ENCODE results near the gene PER2. TPM values are rescaled to one million over a fixed set of nuclear protein-coding genes. Genes with fewer than 3 reads are reported as not detected.

The PER2 gene
- total and polyA plus RNA-seq, 2 of the 4 experiments (the other 2 are of a cell fraction) = 1.7 to 3.2 TPM

GRCh38 chr2:238263204-238264071 is 25.0 kb downstream of the PER2 start:
- TF ChIP-seq USF2 (IDR thresholded peaks at IDR 0.05; ENCODE audit: low read depth, low read length) = peak; percentile 36; the same call in 1 of the 2 replicates
- TF ChIP-seq RAD21 (IDR thresholded peaks at IDR 0.05; ENCODE audit: low read length) = peak; percentile 87
- TF ChIP-seq POLR2A (IDR thresholded peaks at IDR 0.05; ENCODE audit: low read depth, low read length) = peak; percentile 43; the same call in 1 of the 2 replicates
- TF ChIP-seq MAZ (IDR thresholded peaks at IDR 0.05; ENCODE audit: borderline replicate concordance, low read depth, low read length) = peak; percentile 56; the same call in 1 of the 2 replicates
- TF ChIP-seq SMC3 (IDR thresholded peaks at IDR 0.05; ENCODE audit: low read depth, low read length) = peak; percentile 77
- peak; percentile 19 for TF ChIP-seq RCOR1 (IDR thresholded peaks at IDR 0.05; ENCODE audit: insufficient replicate concordance, low read length)
- TF ChIP-seq NFE2L2 (IDR thresholded peaks at IDR 0.05; ENCODE audit: low read depth, low read length) = no peak
- TF ChIP-seq MXI1 (IDR thresholded peaks at IDR 0.05; ENCODE audit: borderline replicate concordance, low read depth, low read length) = peak; percentile 52; the same call in 1 of the 2 replicates
- TF ChIP-seq CTCF (conservative IDR thresholded peaks at IDR 0.05; ENCODE audit: low read depth, low read length) = peak; percentile 92
- TF ChIP-seq MAFK (IDR thresholded peaks at IDR 0.05; ENCODE audit: low read depth, low read length) = no peak
- Histone ChIP-seq H3K9ac (ENCODE audit: low read depth, low read length) (peak overlapping the region; percentile 13; the same call in 1 of the 2 replicates), H2BK120ac (ENCODE audit: low read depth, low read length) (no peak overlapping the region), H3K23ac (ENCODE audit: low read depth, low read length) (no peak overlapping the region), H3K79me1 (ENCODE audit: low read depth in 1 of 2, low read length in 2 of 2) (no peaks in the 10 kb centered on the region), H2BK15ac (ENCODE audit: low read depth, low read length) (no peak overlapping the region), H3K14ac (replicated peaks; ENCODE audit: low read depth, low read length) (no peak overlapping the region), H2BK5ac (ENCODE audit: low read depth, low read length, poor library complexity, severe bottlenecking) (no peak overlapping the region), H3K36me3 (ENCODE audit: control insufficient read depth, insufficient read depth, low read length) (peaks cover 11% of the 10 kb centered on the region), H3K27me3 (ENCODE audit: control insufficient read depth, insufficient read depth, low read length) (no peaks in the 10 kb centered on the region), H4K5ac (ENCODE audit: low read depth, low read length) (no peak overlapping the region), H3K4me2 (ENCODE audit: low read depth, low read length) (no peak overlapping the region; the same call in 1 of the 2 replicates), H3K9me3 (ENCODE audit: control insufficient read depth, insufficient read depth, low read length) (no peaks in the 10 kb centered on the region), H3K4ac (ENCODE audit: low read depth, low read length) (no peak overlapping the region), H4K20me1 (ENCODE audit: insufficient read depth, low read length) (no peaks in the 10 kb centered on the region), H4K91ac (ENCODE audit: insufficient read depth, low read depth, low read length) (no peak overlapping the region), H3K4me3 (ENCODE audit: insufficient read depth, low read depth, low read length) (no peak overlapping the region), H3K27ac (ENCODE audit: insufficient read depth, low read length) (no peak overlapping the region), H2AK5ac (ENCODE audit: low read depth, low read length) (no peak overlapping the region), H3K4me1 (ENCODE audit: control insufficient read depth, insufficient read depth, low read length) (peaks cover 7% of the 10 kb centered on the region; the same call in 1 of the 2 replicates), H3K56ac (ENCODE audit: extremely low read depth, insufficient read depth, low read length) (no peak overlapping the region), H3K18ac (ENCODE audit: low read depth, low read length) (no peak overlapping the region), H2BK20ac (ENCODE audit: low read depth, low read length) (no peak overlapping the region), H2AFZ (replicated peaks; ENCODE audit: low read length, poor library complexity) (peak overlapping the region; percentile 85), H2AK9ac (replicated peaks; ENCODE audit: low read depth, low read length, poor library complexity) (no peak overlapping the region), H3K9me1 (ENCODE audit: insufficient read depth, low read length) (peaks cover 6% of the 10 kb centered on the region; the same call in 1 of the 2 replicates), H4K8ac (ENCODE audit: low read depth in 2 of 2, low read length in 2 of 2) (peak overlapping the region in 1 of 2 experiments; percentile 24; a peak in 1 of 4 replicates)
- intact Hi-C loops (cut with micrococcal nuclease) (loop anchor here (1.0 to 10.0 kb wide), 7 partner anchors 103 to 489 kb away; partner anchors contain the start of gene SCLY), in situ Hi-C loops (cut with MboI; ENCODE audit: low sequenced_read_pairs) (loop anchor here (5.0 kb wide), 1 partner anchor 406 kb away; the partner anchor contains the start of gene RAMP1), dilution Hi-C loops (cut with HindIII; ENCODE audit: low sequenced_read_pairs, unreplicated experiment) (no loop called here)
- ChIA-PET CTCF (interaction anchor here (0.5 to 2.6 kb wide), 19 partner anchors 9 to 780 kb away, joined by 3 to 21 read pairs (median 3); no protein-coding TSS in a partner anchor), POLR2A (ENCODE audit: unreplicated experiment) (interaction anchor here (0.6 kb wide), 2 partner anchors 470 to 492 kb away, joined by 9 to 15 read pairs; no protein-coding TSS in a partner anchor)
- no TSS peak for BruUV-seq (replicated peaks)
- ATAC-seq (ENCODE audit: low read depth) (peak; percentile 95), DNase-seq (peak; percentile 92)
- WGBS, 2 experiments (ENCODE audit: extremely low coverage in 2 of 2, insufficient read length in 1 of 2) = 26% methylated on average over 6 of the region's 13 CpGs; no CpG with 5 or more reads in 1 of the 2 experiments

Measured in IMR-90 (cell line).